HepG2 (cell line): Measurements from ENCODE around the gene GSAP. TPM values are rescaled to one million over a fixed set of nuclear protein-coding genes. Genes with fewer than 3 reads are reported as not detected.

Experiments
- CREM ChIP-seq, 2 experiments: sonication (generic) in 1 of 2; formaldehyde crosslinking in 1 of 2; IDR thresholded peaks; 2 replicates each; pipeline versions ENCODE4 v1.4.0 to v1.6.1; 2016 to 2020; ENCODE audit warnings: antibody characterized with exemption in 1 of 2, mild to moderate bottlenecking in 1 of 2, missing genetic modification reagents in 1 of 2
- FOXA1 ChIP-seq, 2 experiments: fragments of 450-650 bp in 1 of 2; sonication (generic) in 1 of 2; formaldehyde crosslinking in 1 of 2; IDR thresholded peaks; 2 replicates each; pipeline versions ENCODE4 v1.4.0 to v1.6.1; 2016 to 2020; ENCODE audit warnings: missing genetic modification reagents in 1 of 2
- HNRNPL ChIP-seq: fragments of 200-400 bp; formaldehyde crosslinking; IDR thresholded peaks from 2 replicates; pipeline ENCODE4 v1.6.1; 2017; ENCODE audit warnings: mild to moderate bottlenecking, low read depth, low read length
- MATR3 ChIP-seq: sonication (generic); formaldehyde crosslinking; IDR thresholded peaks from 2 replicates; pipeline ENCODE4 v1.4.0; 2020; ENCODE audit warnings: missing genetic modification reagents
- MYNN ChIP-seq: sonication (generic); formaldehyde crosslinking; IDR thresholded peaks from 2 replicates; pipeline ENCODE4 v1.4.0; 2020; ENCODE audit warnings: mild to moderate bottlenecking, low read depth, missing genetic modification reagents
- PPARG ChIP-seq: conservative IDR thresholded peaks from 2 replicates; pipeline ENCODE4 v1.6.1; 2016; ENCODE audit warnings: missing biosample characterization, missing genetic modification reagents
- ZFP36L1 ChIP-seq: sonication (generic); formaldehyde crosslinking; IDR thresholded peaks from 2 replicates; pipeline ENCODE4 v1.8.0; 2022; ENCODE audit warnings: mild to moderate bottlenecking, missing genetic modification reagents, moderate library complexity
- ZNF124 ChIP-seq: sonication (generic); formaldehyde crosslinking; IDR thresholded peaks from 2 replicates; pipeline ENCODE4 v1.4.0; 2020; ENCODE audit warnings: missing genetic modification reagents
- ZNF468 ChIP-seq: sonication (generic); formaldehyde crosslinking; IDR thresholded peaks from 2 replicates; pipeline ENCODE4 v1.8.0; 2022; ENCODE audit warnings: mild to moderate bottlenecking, moderate library complexity, missing genetic modification reagents
- ZNF569 ChIP-seq: sonication (generic); formaldehyde crosslinking; IDR thresholded peaks from 2 replicates; pipeline ENCODE4 v1.5.0; 2020; ENCODE audit warnings: mild to moderate bottlenecking, missing genetic modification reagents, moderate library complexity, borderline replicate concordance
- ZNF788 ChIP-seq: sonication (generic); formaldehyde crosslinking; IDR thresholded peaks from 2 replicates; pipeline ENCODE4 v1.5.0; 2020; ENCODE audit warnings: mild to moderate bottlenecking, missing genetic modification reagents, borderline replicate concordance
- polyA plus RNA-seq, 8 experiments: library from polyadenylated mRNA; depleted of rRNA in 3 of 8; stranded (reverse) in 7 of 8; unstranded in 1 of 8; fragments of >200 nt; fragmentation: Illumina TruSeq in 4 of 8; extraction: Trizol in 4 of 8; gene quantifications; 2 replicates each; pipeline versions ENCODE4 v1.2.1 to v1.2.3, GENCODE V29; 2011 to 2016; ENCODE audit warnings: low read depth in 4 of 8, missing spikeins in 1 of 8, mixed read lengths in 1 of 8; ENCODE audit not compliant: insufficient read depth in 1 of 8
- total RNA-seq, 5 experiments: library from RNA; depleted of rRNA; stranded (reverse); fragments of >200 nt; fragmentation: Illumina TruSeq; extraction: Trizol; gene quantifications; 2 replicates each; pipeline ENCODE4 v1.2.3, GENCODE V29; 2016; ENCODE audit warnings: low read depth in 1 of 5
- TF ChIP-seq, protein P1 (sequence below), 2 experiments: fragments of 450-650 bp in 1 of 2; sonication (generic) in 1 of 2; formaldehyde crosslinking in 1 of 2; IDR thresholded peaks; 2 replicates each; pipeline versions ENCODE4 v1.6.1 to v1.8.0; 2016 to 2022; ENCODE audit warnings: antibody characterized with exemption in 1 of 2, mild to moderate bottlenecking in 1 of 2, missing genetic modification reagents in 1 of 2
- TF ChIP-seq, protein P2 (sequence below): sonication (generic); formaldehyde crosslinking; IDR thresholded peaks from 2 replicates; pipeline ENCODE4 v1.5.0; 2020; ENCODE audit warnings: mild to moderate bottlenecking, missing genetic modification reagents
- TF ChIP-seq, protein P3 (sequence below): sonication (generic); formaldehyde crosslinking; IDR thresholded peaks from 2 replicates; pipeline ENCODE4 v1.4.0; 2020; ENCODE audit warnings: missing genetic modification reagents
- TF ChIP-seq, protein P4 (sequence below): sonication (generic); formaldehyde crosslinking; IDR thresholded peaks from 2 replicates; pipeline ENCODE4 v1.8.1; 2023; ENCODE audit warnings: mild to moderate bottlenecking, missing genetic modification reagents

The GSAP gene
- total and polyA plus RNA-seq, 2 of the 13 experiments (the other 11 are each of a cell fraction or from before 2014, with no cell fraction given) = 34.6 to 40.6 TPM

DNA sequence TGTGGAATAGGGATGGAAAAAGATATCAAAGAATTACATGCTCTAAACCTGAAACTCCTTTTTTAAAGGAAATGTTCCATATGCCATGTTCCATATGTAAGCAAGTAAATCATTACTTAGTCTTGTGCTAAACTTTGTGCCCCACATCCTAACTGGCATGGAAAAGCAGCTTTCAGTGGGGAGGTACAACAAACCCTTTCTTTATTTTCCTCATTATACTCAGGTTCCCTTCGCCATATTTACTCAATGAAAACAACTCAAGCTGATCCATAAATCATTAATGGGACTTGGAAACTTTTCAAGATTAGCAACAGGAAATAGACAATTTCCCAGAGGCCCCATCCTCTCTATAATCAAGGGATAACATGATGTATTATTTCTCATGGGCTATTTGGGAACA is 56.0 kb downstream of the GSAP start (continued):
- TF ChIP-seq CREM (IDR thresholded peaks at IDR 0.05) = peak; percentile 36; the same call in 1 of the 2 replicates
- no peak for TF ChIP-seq CREM (CRISPR knock-in tag; IDR thresholded peaks at IDR 0.05)
- no peak for TF ChIP-seq PPARG (CRISPR knock-in tag)
- no peak for TF ChIP-seq MATR3 (CRISPR knock-in tag)
- TF ChIP-seq ZNF468 (CRISPR knock-in tag) = no peak
- TF ChIP-seq, protein P1, sequence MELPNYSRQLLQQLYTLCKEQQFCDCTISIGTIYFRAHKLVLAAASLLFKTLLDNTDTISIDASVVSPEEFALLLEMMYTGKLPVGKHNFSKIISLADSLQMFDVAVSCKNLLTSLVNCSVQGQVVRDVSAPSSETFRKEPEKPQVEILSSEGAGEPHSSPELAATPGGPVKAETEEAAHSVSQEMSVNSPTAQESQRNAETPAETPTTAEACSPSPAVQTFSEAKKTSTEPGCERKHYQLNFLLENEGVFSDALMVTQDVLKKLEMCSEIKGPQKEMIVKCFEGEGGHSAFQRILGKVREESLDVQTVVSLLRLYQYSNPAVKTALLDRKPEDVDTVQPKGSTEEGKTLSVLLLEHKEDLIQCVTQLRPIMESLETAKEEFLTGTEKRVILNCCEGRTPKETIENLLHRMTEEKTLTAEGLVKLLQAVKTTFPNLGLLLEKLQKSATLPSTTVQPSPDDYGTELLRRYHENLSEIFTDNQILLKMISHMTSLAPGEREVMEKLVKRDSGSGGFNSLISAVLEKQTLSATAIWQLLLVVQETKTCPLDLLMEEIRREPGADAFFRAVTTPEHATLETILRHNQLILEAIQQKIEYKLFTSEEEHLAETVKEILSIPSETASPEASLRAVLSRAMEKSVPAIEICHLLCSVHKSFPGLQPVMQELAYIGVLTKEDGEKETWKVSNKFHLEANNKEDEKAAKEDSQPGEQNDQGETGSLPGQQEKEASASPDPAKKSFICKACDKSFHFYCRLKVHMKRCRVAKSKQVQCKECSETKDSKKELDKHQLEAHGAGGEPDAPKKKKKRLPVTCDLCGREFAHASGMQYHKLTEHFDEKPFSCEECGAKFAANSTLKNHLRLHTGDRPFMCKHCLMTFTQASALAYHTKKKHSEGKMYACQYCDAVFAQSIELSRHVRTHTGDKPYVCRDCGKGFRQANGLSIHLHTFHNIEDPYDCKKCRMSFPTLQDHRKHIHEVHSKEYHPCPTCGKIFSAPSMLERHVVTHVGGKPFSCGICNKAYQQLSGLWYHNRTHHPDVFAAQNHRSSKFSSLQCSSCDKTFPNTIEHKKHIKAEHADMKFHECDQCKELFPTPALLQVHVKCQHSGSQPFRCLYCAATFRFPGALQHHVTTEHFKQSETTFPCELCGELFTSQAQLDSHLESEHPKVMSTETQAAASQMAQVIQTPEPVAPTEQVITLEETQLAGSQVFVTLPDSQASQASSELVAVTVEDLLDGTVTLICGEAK (IDR thresholded peaks at IDR 0.05) = no peak
- TF ChIP-seq, protein P1 (CRISPR knock-in tag; IDR thresholded peaks at IDR 0.05) = no peak
- TF ChIP-seq, protein P2, sequence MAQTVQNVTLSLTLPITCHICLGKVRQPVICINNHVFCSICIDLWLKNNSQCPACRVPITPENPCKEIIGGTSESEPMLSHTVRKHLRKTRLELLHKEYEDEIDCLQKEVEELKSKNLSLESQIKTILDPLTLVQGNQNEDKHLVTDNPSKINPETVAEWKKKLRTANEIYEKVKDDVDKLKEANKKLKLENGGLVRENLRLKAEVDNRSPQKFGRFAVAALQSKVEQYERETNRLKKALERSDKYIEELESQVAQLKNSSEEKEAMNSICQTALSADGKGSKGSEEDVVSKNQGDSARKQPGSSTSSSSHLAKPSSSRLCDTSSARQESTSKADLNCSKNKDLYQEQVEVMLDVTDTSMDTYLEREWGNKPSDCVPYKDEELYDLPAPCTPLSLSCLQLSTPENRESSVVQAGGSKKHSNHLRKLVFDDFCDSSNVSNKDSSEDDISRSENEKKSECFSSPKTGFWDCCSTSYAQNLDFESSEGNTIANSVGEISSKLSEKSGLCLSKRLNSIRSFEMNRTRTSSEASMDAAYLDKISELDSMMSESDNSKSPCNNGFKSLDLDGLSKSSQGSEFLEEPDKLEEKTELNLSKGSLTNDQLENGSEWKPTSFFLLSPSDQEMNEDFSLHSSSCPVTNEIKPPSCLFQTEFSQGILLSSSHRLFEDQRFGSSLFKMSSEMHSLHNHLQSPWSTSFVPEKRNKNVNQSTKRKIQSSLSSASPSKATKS = no peak
- 0 out of 2 replicates have a peak, but pooled peaks have one; percentile 43 for TF ChIP-seq HNRNPL
- no peak for TF ChIP-seq ZNF569 (CRISPR knock-in tag)
- TF ChIP-seq FOXA1 (IDR thresholded peaks at IDR 0.05) = no peak
- TF ChIP-seq FOXA1 (CRISPR knock-in tag; IDR thresholded peaks at IDR 0.05) = peak; percentile 73
- TF ChIP-seq ZFP36L1 (CRISPR knock-in tag) = no peak
- TF ChIP-seq, protein P3, sequence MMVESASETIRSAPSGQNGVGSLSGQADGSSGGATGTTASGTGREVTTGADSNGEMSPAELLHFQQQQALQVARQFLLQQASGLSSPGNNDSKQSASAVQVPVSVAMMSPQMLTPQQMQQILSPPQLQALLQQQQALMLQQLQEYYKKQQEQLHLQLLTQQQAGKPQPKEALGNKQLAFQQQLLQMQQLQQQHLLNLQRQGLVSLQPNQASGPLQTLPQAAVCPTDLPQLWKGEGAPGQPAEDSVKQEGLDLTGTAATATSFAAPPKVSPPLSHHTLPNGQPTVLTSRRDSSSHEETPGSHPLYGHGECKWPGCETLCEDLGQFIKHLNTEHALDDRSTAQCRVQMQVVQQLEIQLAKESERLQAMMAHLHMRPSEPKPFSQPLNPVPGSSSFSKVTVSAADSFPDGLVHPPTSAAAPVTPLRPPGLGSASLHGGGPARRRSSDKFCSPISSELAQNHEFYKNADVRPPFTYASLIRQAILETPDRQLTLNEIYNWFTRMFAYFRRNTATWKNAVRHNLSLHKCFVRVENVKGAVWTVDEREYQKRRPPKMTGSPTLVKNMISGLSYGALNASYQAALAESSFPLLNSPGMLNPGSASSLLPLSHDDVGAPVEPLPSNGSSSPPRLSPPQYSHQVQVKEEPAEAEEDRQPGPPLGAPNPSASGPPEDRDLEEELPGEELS = peak; percentile 46; the same call in 1 of the 2 replicates
- TF ChIP-seq ZNF124 (CRISPR knock-in tag) = no peak
- TF ChIP-seq ZNF788 = no peak
- TF ChIP-seq, protein P4, sequence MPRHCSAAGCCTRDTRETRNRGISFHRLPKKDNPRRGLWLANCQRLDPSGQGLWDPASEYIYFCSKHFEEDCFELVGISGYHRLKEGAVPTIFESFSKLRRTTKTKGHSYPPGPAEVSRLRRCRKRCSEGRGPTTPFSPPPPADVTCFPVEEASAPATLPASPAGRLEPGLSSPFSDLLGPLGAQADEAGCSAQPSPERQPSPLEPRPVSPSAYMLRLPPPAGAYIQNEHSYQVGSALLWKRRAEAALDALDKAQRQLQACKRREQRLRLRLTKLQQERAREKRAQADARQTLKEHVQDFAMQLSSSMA (CRISPR knock-in tag) = no peak
- no peak for TF ChIP-seq MYNN (CRISPR knock-in tag)
